ENCODE results near the gene PLCB4.
"Not testable (repeated sequence)": the region's sequence is repeated elsewhere in the genome, so short reads cannot be mapped to it uniquely, and the experiment has no call there.

The PLCB4 gene

GRCh38 chr20:9385345-9386310 lies 316.7 kb downstream of the PLCB4 start:
- DNase-seq = not testable (repeated sequence)

GRCh38 chr20:9388160-9388812 lies 319.4 kb downstream of the PLCB4 start:
- DNase-seq = no peak

GRCh38 chr20:9388813-9389161 lies 319.9 kb downstream of the PLCB4 start:
- no peak for DNase-seq

GRCh38 chr20:9389346-9389745 lies 320.5 kb downstream of the PLCB4 start:
- no peak for DNase-seq

- no peak for DNase-seq
Observed at GRCh38 chr20:9390441-9390840, 321.6 kb downstream of the PLCB4 start.

GRCh38 chr20:9392892-9393857 lies 324.3 kb downstream of the PLCB4 start:
- peak; percentile 89 for DNase-seq

GRCh38 chr20:9395971-9396370 lies 327.1 kb downstream of the PLCB4 start:
- DNase-seq = no peak

GRCh38 chr20:9397928-9398327 lies 329.0 kb downstream of the PLCB4 start:
- peak; percentile 99 for DNase-seq

GRCh38 chr20:9398882-9399281 lies 330.0 kb downstream of the PLCB4 start:
- DNase-seq = no peak

- DNase-seq = no peak
Observed at GRCh38 chr20:9399322-9399721, 330.4 kb downstream of the PLCB4 start.

GRCh38 chr20:9400171-9401025 lies 331.5 kb downstream of the PLCB4 start:
- DNase-seq = no peak

GRCh38 chr20:9401371-9401770 lies 332.5 kb downstream of the PLCB4 start:
- DNase-seq = peak; percentile 58

GRCh38 chr20:9402141-9402540 lies 333.3 kb downstream of the PLCB4 start:
- peak; percentile 5 for DNase-seq

- peak; percentile 38 for DNase-seq
Observed at GRCh38 chr20:9402546-9402945, 333.7 kb downstream of the PLCB4 start.

- peak; percentile 26 for DNase-seq
Observed at GRCh38 chr20:9403448-9403847, 334.6 kb downstream of the PLCB4 start.

- DNase-seq = peak; percentile 60
Observed at GRCh38 chr20:9407805-9408421, 339.0 kb downstream of the PLCB4 start.

GRCh38 chr20:9408422-9409300 lies 339.8 kb downstream of the PLCB4 start:
- no peak for DNase-seq

- DNase-seq = no peak
Observed at GRCh38 chr20:9409352-9409751, 340.5 kb downstream of the PLCB4 start.

- no peak for DNase-seq
Observed at GRCh38 chr20:9409981-9410380, 341.1 kb downstream of the PLCB4 start.

- no peak for DNase-seq
Observed at GRCh38 chr20:9411833-9412232, 342.9 kb downstream of the PLCB4 start.

Measured in MV-4-11 (cell line).